ENCODE measurements around the gene ZNF467. TPM values are rescaled to one million over a fixed set of nuclear protein-coding genes. Genes with fewer than 3 reads are reported as not detected.

Gene ZNF467
- total and polyA plus RNA-seq, 2 donors (not counting 3 experiments of a cell fraction or from before 2014, with no cell fraction given), result 4.2 to 8.9 TPM

DNA sequence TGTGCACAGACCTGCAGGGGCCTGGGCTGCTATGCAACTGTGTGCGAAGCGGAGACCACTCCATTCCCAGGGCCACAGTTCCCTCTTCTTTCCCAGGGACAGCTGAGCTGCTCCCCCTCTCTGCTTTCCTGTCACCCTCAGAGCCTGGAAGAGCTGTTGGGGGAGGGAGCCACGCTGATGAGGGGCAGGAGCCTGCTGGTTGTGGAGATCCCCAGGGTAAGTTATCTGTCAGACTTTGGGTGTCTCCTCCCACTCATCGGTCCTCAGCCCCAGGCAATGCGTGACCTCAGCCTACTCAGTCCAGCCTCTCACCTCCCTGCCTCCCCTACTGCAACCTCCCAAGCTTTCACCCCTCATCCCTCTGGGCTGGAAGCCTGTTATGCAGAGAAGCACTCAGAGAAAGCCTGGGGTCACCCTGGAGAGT is 53.5 kb downstream of the ZNF467 start:
- Histone ChIP-seq H3K4me1 (ENCODE audit: control insufficient read depth, extremely low read depth, insufficient read depth, low read length) (peaks cover 7% of the 10 kb centered on the region), H3K4me2 (ENCODE audit: insufficient read depth, low read length) (no peak overlapping the region), H3K9ac (replicated peaks; ENCODE audit: extremely low read depth, insufficient read depth, low read length) (no peak overlapping the region), H4K20me1 (replicated peaks; ENCODE audit: control insufficient read depth, extremely low read depth, insufficient read depth, low read length) (no peaks in the 10 kb centered on the region), H3K36me3 (ENCODE audit: control insufficient read depth in 2 of 2, extremely low read depth in 1 of 2, insufficient read depth in 2 of 2, low read length in 2 of 2) (peaks cover 0 to 14% of the 10 kb centered on the region in 2 experiments), H3K27ac (ENCODE audit: insufficient read depth, low read depth, low read length) (no peak overlapping the region), H3K79me2 (ENCODE audit: control insufficient read depth, insufficient read depth, low read length) (no peaks in the 10 kb centered on the region), H3K9me3 (replicated peaks; ENCODE audit: control insufficient read depth, insufficient read depth, low read length) (no peaks in the 10 kb centered on the region), H3K9me1 (replicated peaks; ENCODE audit: control insufficient read depth, extremely low read depth, insufficient read depth, low read length) (no peaks in the 10 kb centered on the region), H2AFZ (ENCODE audit: low read depth, low read length) (no peak overlapping the region), H3K4me3 (replicated peaks in 1 of 3; ENCODE audit: insufficient read depth in 1 of 3, low read depth in 1 of 3, low read length in 3 of 3) (no peak overlapping the region), H3K27me3 (ENCODE audit: control insufficient read depth in 2 of 2, insufficient read depth in 2 of 2, low read length in 2 of 2) (no peaks in the 10 kb centered on the region)
- no peak for DNase-seq (ENCODE audit: low read depth, low spot score)
- FAIRE-seq, result no peak
- BruUV-seq (replicated peaks), result no TSS peak
- TF ChIP-seq, protein P1, sequence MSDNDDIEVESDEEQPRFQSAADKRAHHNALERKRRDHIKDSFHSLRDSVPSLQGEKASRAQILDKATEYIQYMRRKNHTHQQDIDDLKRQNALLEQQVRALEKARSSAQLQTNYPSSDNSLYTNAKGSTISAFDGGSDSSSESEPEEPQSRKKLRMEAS (IDR thresholded peaks at IDR 0.05; ENCODE audit: insufficient read depth, insufficient read length), result no peak
- TF ChIP-seq POLR2A (IDR thresholded peaks at IDR 0.05; ENCODE audit: low read depth, low read length) (no peak), POLR2AphosphoS5 (IDR thresholded peaks at IDR 0.05; ENCODE audit: insufficient read depth, low read depth, low read length) (no peak), JUN (IDR thresholded peaks at IDR 0.05; ENCODE audit: borderline replicate concordance, insufficient read depth, insufficient read length, low read depth) (no peak), GATA2 (IDR thresholded peaks at IDR 0.05; ENCODE audit: insufficient read depth, insufficient read length, low read depth, low read length) (no peak), FOS (IDR thresholded peaks at IDR 0.05; ENCODE audit: borderline replicate concordance, insufficient read depth, low read length) (no peak), EZH2 (IDR thresholded peaks at IDR 0.05; ENCODE audit: borderline replicate concordance, low read depth, low read length, severe bottlenecking) (no peak), MYC (IDR thresholded peaks at IDR 0.05; ENCODE audit: low read depth, low read length) (no peak)
- TF ChIP-seq, protein P2, sequence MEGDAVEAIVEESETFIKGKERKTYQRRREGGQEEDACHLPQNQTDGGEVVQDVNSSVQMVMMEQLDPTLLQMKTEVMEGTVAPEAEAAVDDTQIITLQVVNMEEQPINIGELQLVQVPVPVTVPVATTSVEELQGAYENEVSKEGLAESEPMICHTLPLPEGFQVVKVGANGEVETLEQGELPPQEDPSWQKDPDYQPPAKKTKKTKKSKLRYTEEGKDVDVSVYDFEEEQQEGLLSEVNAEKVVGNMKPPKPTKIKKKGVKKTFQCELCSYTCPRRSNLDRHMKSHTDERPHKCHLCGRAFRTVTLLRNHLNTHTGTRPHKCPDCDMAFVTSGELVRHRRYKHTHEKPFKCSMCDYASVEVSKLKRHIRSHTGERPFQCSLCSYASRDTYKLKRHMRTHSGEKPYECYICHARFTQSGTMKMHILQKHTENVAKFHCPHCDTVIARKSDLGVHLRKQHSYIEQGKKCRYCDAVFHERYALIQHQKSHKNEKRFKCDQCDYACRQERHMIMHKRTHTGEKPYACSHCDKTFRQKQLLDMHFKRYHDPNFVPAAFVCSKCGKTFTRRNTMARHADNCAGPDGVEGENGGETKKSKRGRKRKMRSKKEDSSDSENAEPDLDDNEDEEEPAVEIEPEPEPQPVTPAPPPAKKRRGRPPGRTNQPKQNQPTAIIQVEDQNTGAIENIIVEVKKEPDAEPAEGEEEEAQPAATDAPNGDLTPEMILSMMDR (IDR thresholded peaks at IDR 0.05; ENCODE audit: extremely low read depth in 1 of 2, insufficient read depth in 1 of 2, low read depth in 1 of 2, low read length in 2 of 2), result no peak
- intact Hi-C loops (cut with micrococcal nuclease) (loop anchor here (5.0 kb wide), 1 partner anchor 458 kb away; the partner anchor contains the start of gene ZNF783), dilution Hi-C loops (cut with MboI; ENCODE audit: extremely low pct_ligation_motif_present, low sequenced_read_pairs) (no loop called here)
- ChIA-PET CTCF (interaction anchor here (1.3 kb wide), 1 partner anchor 410 kb away, joined by 3 read pairs; no protein-coding TSS in a partner anchor), POLR2A (no interaction called here)

Data from endothelial cell of umbilical vein (primary cell).